ENCODE measurements around the gene CD70. TPM values are rescaled to one million over a fixed set of nuclear protein-coding genes. Genes with fewer than 3 reads are reported as not detected.
"Not testable (repeated sequence)": the region's sequence is repeated elsewhere in the genome, so short reads cannot be mapped to it uniquely, and the experiment has no call there.

The CD70 gene
- total and polyA plus RNA-seq, 8 donors: 0.18 TPM; not detected in 7

- no peak overlapping the region for H3K4me3 ChIP-seq
- DNase-seq: no peak
- intact Hi-C loops (cut with DNase I; ENCODE audit: low total_unique reads): no loop called here
- H3K4me1 ChIP-seq: no peaks in the 10 kb centered on the region
- TF ChIP-seq EP300 (IDR thresholded peaks at IDR 0.05): no peak
- TF ChIP-seq CTCF (IDR thresholded peaks at IDR 0.05): no peak
- TF ChIP-seq POLR2AphosphoS5 (IDR thresholded peaks at IDR 0.05): no peak
- TF ChIP-seq POLR2A (IDR thresholded peaks at IDR 0.05): no peak
- H3K27ac ChIP-seq: no peak overlapping the region
- no peaks in the 10 kb centered on the region for H3K36me3 ChIP-seq
- peaks cover 7 to 30% (median 15%) of the 10 kb centered on the region in 4 donors for H3K9me3 ChIP-seq
- H3K27me3 ChIP-seq: peaks cover 0 to 17% (median 0%) of the 10 kb centered on the region in 3 donors
- WGBS, 5 donors: 63 to 70% (median 69%) methylated on average over 2 of the region's 2 CpGs
These were observed 26.6 kb downstream of the CD70 start for GRCh38 chr19:6564393-6564792.

- H3K4me1 ChIP-seq; H3K4me3 ChIP-seq; H3K27ac ChIP-seq; intact Hi-C loops (cut with DNase I; ENCODE audit: low total_unique reads); H3K36me3 ChIP-seq; DNase-seq: not testable (repeated sequence)
- Histone ChIP-seq H3K27me3 (peaks cover 0 to 19% (median 0%) of the 10 kb centered on the region in 3 donors), H3K9me3 (peaks cover 7 to 22% (median 15%) of the 10 kb centered on the region in 4 donors)
- 41 to 62% (median 53%) methylated on average over 1 of the region's 1 CpG for WGBS, 5 donors
These were observed 28.5 kb downstream of the CD70 start for GRCh38 chr19:6562437-6562836.

GRCh38 chr19:6556480-6557195 lies 34.3 kb downstream of the CD70 start:
- intact Hi-C loops (cut with DNase I; ENCODE audit: low total_unique reads): no loop called here
- no peak for DNase-seq
- no peak for TF ChIP-seq POLR2A (IDR thresholded peaks at IDR 0.05)
- no peak for TF ChIP-seq POLR2AphosphoS5 (IDR thresholded peaks at IDR 0.05)
- no peak for TF ChIP-seq CTCF (IDR thresholded peaks at IDR 0.05)
- TF ChIP-seq EP300 (IDR thresholded peaks at IDR 0.05): no peak

DNA sequence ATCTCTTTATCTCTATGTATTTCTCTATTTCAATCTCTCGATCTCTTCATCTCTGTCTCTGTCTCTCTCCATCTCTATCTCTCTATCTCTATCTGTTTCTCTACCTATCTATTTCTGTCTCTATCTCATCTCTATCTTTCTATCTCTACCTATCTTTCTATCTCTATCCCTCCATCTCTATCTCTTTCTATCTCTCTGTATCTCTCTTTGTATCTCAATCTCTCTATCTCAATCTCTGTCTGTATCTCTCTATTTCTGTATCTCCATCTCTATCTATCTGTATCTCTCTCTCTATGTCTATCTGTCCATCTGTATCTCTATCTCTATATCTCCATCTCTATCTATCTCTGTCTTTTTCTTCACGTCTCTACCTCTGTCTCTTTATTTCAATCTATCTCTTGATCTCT lies 34.9 kb downstream of the CD70 start:
- no peaks in the 10 kb centered on the region for H3K9me3 ChIP-seq
- DNase-seq: no peak
- no peak overlapping the region for H3K27ac ChIP-seq
- H3K36me3 ChIP-seq: no peaks in the 10 kb centered on the region
- H3K4me1 ChIP-seq: no peaks in the 10 kb centered on the region
- TF ChIP-seq POLR2A (IDR thresholded peaks at IDR 0.05) (no peak), CTCF (IDR thresholded peaks at IDR 0.05) (no peak), POLR2AphosphoS5 (IDR thresholded peaks at IDR 0.05) (no peak), EP300 (IDR thresholded peaks at IDR 0.05) (no peak)
- H3K27me3 ChIP-seq: peaks cover 0 to 26% (median 10%) of the 10 kb centered on the region in 3 donors
- 80 to 89% (median 89%) methylated on average over 2 of the region's 2 CpGs for WGBS, 5 donors
- intact Hi-C loops (cut with DNase I; ENCODE audit: low total_unique reads): no loop called here
- no peak overlapping the region for H3K4me3 ChIP-seq

More at GRCh38 chr19:6556480-6557195, 34.3 kb downstream of the CD70 start:
- Histone ChIP-seq H3K4me1 (no peaks in the 10 kb centered on the region), H3K27ac (no peak overlapping the region), H3K4me3 (no peak overlapping the region), H3K9me3 (no peaks in the 10 kb centered on the region), H3K27me3 (peaks cover 0 to 22% (median 5%) of the 10 kb centered on the region in 3 donors), H3K36me3 (no peaks in the 10 kb centered on the region)
- 53 to 68% (median 62%) methylated on average over 11 of the region's 11 CpGs for WGBS, 5 donors

Data from stomach (tissue), 9 donors.